ENCODE results near the gene BICD1. TPM values are rescaled to one million over a fixed set of nuclear protein-coding genes. Genes with fewer than 3 reads are reported as not detected.

Gene BICD1
- total and polyA plus RNA-seq, 2 experiments from 2014 or later, result 59.3 to 83.6 TPM

DNA sequence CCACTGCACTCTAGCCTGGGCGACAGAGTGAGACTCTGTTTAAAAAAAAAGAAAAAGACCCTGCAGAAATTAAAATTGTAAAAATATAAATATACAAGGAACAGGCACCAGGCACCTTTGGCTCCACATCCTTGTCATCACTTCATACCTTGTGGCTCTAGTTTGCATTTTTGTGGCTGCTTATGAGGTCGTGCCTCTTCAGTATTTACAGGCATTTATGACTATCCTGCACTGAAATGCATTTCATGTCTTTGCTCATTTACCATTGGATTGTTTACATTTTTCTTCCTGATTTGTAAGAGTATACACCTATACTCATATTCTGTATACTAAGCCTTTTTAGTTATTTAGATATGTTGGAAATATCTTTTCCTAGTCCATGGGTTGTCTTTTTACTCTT lies 20.1 kb downstream of the BICD1 start (continued):
- TF ChIP-seq, protein P1, sequence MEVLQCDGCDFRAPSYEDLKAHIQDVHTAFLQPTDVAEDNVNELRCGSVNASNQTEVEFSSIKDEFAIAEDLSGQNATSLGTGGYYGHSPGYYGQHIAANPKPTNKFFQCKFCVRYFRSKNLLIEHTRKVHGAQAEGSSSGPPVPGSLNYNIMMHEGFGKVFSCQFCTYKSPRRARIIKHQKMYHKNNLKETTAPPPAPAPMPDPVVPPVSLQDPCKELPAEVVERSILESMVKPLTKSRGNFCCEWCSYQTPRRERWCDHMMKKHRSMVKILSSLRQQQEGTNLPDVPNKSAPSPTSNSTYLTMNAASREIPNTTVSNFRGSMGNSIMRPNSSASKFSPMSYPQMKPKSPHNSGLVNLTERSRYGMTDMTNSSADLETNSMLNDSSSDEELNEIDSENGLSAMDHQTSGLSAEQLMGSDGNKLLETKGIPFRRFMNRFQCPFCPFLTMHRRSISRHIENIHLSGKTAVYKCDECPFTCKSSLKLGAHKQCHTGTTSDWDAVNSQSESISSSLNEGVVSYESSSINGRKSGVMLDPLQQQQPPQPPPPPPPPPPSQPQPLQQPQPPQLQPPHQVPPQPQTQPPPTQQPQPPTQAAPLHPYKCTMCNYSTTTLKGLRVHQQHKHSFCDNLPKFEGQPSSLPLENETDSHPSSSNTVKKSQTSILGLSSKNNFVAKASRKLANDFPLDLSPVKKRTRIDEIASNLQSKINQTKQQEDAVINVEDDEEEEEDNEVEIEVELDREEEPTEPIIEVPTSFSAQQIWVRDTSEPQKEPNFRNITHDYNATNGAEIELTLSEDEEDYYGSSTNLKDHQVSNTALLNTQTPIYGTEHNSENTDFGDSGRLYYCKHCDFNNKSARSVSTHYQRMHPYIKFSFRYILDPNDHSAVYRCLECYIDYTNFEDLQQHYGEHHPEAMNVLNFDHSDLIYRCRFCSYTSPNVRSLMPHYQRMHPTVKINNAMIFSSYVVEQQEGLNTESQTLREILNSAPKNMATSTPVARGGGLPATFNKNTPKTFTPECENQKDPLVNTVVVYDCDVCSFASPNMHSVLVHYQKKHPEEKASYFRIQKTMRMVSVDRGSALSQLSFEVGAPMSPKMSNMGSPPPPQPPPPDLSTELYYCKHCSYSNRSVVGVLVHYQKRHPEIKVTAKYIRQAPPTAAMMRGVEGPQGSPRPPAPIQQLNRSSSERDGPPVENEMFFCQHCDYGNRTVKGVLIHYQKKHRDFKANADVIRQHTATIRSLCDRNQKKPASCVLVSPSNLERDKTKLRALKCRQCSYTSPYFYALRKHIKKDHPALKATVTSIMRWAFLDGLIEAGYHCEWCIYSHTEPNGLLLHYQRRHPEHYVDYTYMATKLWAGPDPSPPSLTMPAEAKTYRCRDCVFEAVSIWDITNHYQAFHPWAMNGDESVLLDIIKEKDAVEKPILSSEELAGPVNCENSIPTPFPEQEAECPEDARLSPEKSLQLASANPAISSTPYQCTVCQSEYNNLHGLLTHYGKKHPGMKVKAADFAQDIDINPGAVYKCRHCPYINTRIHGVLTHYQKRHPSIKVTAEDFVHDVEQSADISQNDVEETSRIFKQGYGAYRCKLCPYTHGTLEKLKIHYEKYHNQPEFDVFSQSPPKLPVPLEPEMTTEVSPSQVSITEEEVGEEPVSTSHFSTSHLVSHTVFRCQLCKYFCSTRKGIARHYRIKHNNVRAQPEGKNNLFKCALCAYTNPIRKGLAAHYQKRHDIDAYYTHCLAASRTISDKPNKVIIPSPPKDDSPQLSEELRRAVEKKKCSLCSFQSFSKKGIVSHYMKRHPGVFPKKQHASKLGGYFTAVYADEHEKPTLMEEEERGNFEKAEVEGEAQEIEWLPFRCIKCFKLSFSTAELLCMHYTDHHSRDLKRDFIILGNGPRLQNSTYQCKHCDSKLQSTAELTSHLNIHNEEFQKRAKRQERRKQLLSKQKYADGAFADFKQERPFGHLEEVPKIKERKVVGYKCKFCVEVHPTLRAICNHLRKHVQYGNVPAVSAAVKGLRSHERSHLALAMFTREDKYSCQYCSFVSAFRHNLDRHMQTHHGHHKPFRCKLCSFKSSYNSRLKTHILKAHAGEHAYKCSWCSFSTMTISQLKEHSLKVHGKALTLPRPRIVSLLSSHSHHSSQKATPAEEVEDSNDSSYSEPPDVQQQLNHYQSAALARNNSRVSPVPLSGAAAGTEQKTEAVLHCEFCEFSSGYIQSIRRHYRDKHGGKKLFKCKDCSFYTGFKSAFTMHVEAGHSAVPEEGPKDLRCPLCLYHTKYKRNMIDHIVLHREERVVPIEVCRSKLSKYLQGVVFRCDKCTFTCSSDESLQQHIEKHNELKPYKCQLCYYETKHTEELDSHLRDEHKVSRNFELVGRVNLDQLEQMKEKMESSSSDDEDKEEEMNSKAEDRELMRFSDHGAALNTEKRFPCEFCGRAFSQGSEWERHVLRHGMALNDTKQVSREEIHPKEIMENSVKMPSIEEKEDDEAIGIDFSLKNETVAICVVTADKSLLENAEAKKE (CRISPR knock-in tag; IDR thresholded peaks at IDR 0.05), result no peak
- TF ChIP-seq STAT1 (IDR thresholded peaks at IDR 0.05; ENCODE audit: unreplicated experiment), result no peak
- no peak for TF ChIP-seq JUNB (IDR thresholded peaks at IDR 0.05; ENCODE audit: unreplicated experiment)
- TF ChIP-seq NANOG (IDR thresholded peaks at IDR 0.05; ENCODE audit: borderline replicate concordance), result no peak
- TF ChIP-seq, protein P2, sequence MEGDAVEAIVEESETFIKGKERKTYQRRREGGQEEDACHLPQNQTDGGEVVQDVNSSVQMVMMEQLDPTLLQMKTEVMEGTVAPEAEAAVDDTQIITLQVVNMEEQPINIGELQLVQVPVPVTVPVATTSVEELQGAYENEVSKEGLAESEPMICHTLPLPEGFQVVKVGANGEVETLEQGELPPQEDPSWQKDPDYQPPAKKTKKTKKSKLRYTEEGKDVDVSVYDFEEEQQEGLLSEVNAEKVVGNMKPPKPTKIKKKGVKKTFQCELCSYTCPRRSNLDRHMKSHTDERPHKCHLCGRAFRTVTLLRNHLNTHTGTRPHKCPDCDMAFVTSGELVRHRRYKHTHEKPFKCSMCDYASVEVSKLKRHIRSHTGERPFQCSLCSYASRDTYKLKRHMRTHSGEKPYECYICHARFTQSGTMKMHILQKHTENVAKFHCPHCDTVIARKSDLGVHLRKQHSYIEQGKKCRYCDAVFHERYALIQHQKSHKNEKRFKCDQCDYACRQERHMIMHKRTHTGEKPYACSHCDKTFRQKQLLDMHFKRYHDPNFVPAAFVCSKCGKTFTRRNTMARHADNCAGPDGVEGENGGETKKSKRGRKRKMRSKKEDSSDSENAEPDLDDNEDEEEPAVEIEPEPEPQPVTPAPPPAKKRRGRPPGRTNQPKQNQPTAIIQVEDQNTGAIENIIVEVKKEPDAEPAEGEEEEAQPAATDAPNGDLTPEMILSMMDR (conservative IDR thresholded peaks at IDR 0.05; ENCODE audit: low read depth in 2 of 2), result no peak
- no peak for TF ChIP-seq POLR2AphosphoS5 (IDR thresholded peaks at IDR 0.05; ENCODE audit: low read depth)
- no peak for TF ChIP-seq EZH2phosphoT487 (IDR thresholded peaks at IDR 0.05; ENCODE audit: unreplicated experiment)
- TF ChIP-seq EZH2 (IDR thresholded peaks at IDR 0.05; ENCODE audit: low read depth, unreplicated experiment), result no peak

DNA sequence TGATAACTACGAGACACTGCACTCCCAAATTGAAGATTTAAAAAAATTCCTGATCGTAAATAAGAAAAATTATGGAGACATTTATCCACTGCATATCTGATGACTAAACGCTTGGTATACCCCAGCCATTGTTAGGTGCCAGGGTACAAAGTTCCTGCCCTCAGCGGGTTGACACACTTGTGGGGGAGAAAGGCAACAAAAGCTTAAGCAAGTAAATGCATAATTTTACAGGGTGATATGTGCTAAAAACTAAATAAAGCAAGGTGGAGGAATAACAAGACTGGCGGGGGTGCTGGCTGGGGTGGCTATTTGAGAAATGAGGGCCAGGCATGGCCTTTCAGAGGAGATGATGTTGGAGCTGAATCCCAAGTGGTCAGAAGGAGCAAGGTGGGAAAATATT lies 25.0 kb downstream of the BICD1 start:
- Histone ChIP-seq H3K4me1 (ENCODE audit: insufficient read depth) (peaks cover 22% of the 10 kb centered on the region), H3K36me3 (ENCODE audit: insufficient read depth) (no peaks in the 10 kb centered on the region), H2AFZ (no peak overlapping the region), H3K27ac (ENCODE audit: low read depth) (peak overlapping the region; percentile 51), H3K9me2 (ENCODE audit: insufficient read depth) (no peaks in the 10 kb centered on the region), H3F3A (replicated peaks; ENCODE audit: low read depth) (peaks cover 3% of the 10 kb centered on the region; the same call in 1 of the 2 replicates), H3K27me3 (ENCODE audit: insufficient read depth) (no peaks in the 10 kb centered on the region), H3K4me2 (no peak overlapping the region), H3K4me3 (no peak overlapping the region), H4K20me1 (replicated peaks; ENCODE audit: insufficient read depth) (peaks cover 6% of the 10 kb centered on the region), H3K79me2 (replicated peaks; ENCODE audit: insufficient read depth) (peaks cover 100% of the 10 kb centered on the region)
- peaks cover 39% of the 10 kb centered on the region for H3K4me1 Mint-ChIP-seq
- peak overlapping the region; percentile 56; the same call in 1 of the 2 replicates for H3K27ac Mint-ChIP-seq
- H3K9me3 Mint-ChIP-seq, result no peaks in the 10 kb centered on the region
- ATAC-seq (no peak), DNase-seq (ENCODE audit: low spot score) (no peak)
- no peak overlapping the region for H3K4me3 Mint-ChIP-seq
- TF ChIP-seq CREB1 (CRISPR knock-in tag; IDR thresholded peaks at IDR 0.05; ENCODE audit: low read depth) (no peak), ZNF331 (CRISPR knock-in tag; IDR thresholded peaks at IDR 0.05; ENCODE audit: low read depth) (no peak), STAT1 (IDR thresholded peaks at IDR 0.05; ENCODE audit: unreplicated experiment) (no peak), ZNF114 (CRISPR knock-in tag; IDR thresholded peaks at IDR 0.05) (no peak), NANOG (IDR thresholded peaks at IDR 0.05; ENCODE audit: borderline replicate concordance) (no peak), EZH2phosphoT487 (IDR thresholded peaks at IDR 0.05; ENCODE audit: unreplicated experiment) (no peak), EZH2 (IDR thresholded peaks at IDR 0.05; ENCODE audit: low read depth, unreplicated experiment) (no peak), POLR2AphosphoS5 (IDR thresholded peaks at IDR 0.05; ENCODE audit: low read depth) (no peak), JUNB (IDR thresholded peaks at IDR 0.05; ENCODE audit: unreplicated experiment) (no peak)
- TF ChIP-seq, protein P2 (conservative IDR thresholded peaks at IDR 0.05; ENCODE audit: low read depth in 2 of 2), result no peak
- peaks cover 15% of the 10 kb centered on the region; the same call in 2 of the 3 replicates for H3K36me3 Mint-ChIP-seq (ENCODE audit: low read depth)
- peaks cover 3% of the 10 kb centered on the region for H3K27me3 Mint-ChIP-seq (ENCODE audit: insufficient read depth, low read depth, poor library complexity)
